ENCODE measurements around the gene ROR1. TPM values are rescaled to one million over a fixed set of nuclear protein-coding genes. Genes with fewer than 3 reads are reported as not detected.
"Not testable (repeated sequence)": the region's sequence is repeated elsewhere in the genome, so short reads cannot be mapped to it uniquely, and the experiment has no call there.

ROR1 gene
- total and polyA plus RNA-seq, 3 donors from 2014 or later: 3.3 to 5.1 (median 4.6) TPM

DNA sequence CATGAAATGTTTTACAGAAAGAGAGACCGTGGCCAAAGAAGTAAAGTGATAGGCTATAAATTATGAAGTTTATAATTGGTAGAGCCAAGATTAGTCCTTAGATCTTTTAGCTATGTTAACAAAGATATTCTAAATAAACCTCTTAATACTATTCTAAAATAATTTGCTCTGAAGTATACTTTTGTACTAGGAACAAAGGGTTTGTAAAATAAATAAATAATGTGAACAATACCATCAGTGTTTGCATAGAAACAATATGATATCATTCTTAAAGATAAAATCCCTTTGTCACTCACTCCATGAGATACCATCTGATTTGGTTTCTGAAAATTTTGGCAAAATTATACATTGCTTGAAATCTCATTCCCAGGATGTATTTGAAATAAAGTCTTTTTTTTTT lies 322.0 kb downstream of the ROR1 start:
- no peaks in the 10 kb centered on the region for H3K36me3 ChIP-seq (ENCODE audit: low read depth, missing control alignments)
- H3K4me1 ChIP-seq: no peaks in the 10 kb centered on the region
- intact Hi-C loops (cut with DNase I; ENCODE audit: low total_unique reads): no loop called here
- 71 to 79% methylated on average over 1 of the region's 1 CpG for WGBS, 2 donors
- TF ChIP-seq, protein P1, sequence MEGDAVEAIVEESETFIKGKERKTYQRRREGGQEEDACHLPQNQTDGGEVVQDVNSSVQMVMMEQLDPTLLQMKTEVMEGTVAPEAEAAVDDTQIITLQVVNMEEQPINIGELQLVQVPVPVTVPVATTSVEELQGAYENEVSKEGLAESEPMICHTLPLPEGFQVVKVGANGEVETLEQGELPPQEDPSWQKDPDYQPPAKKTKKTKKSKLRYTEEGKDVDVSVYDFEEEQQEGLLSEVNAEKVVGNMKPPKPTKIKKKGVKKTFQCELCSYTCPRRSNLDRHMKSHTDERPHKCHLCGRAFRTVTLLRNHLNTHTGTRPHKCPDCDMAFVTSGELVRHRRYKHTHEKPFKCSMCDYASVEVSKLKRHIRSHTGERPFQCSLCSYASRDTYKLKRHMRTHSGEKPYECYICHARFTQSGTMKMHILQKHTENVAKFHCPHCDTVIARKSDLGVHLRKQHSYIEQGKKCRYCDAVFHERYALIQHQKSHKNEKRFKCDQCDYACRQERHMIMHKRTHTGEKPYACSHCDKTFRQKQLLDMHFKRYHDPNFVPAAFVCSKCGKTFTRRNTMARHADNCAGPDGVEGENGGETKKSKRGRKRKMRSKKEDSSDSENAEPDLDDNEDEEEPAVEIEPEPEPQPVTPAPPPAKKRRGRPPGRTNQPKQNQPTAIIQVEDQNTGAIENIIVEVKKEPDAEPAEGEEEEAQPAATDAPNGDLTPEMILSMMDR (IDR thresholded peaks at IDR 0.05): no peak
- TF ChIP-seq POLR2A (IDR thresholded peaks at IDR 0.05): no peak
- no peaks in the 10 kb centered on the region for H3K27me3 ChIP-seq
- no peak for DNase-seq
- H3K9me3 ChIP-seq: no peaks in the 10 kb centered on the region
- no peak overlapping the region for H3K4me3 ChIP-seq
- H3K27ac ChIP-seq: no peak overlapping the region

DNA sequence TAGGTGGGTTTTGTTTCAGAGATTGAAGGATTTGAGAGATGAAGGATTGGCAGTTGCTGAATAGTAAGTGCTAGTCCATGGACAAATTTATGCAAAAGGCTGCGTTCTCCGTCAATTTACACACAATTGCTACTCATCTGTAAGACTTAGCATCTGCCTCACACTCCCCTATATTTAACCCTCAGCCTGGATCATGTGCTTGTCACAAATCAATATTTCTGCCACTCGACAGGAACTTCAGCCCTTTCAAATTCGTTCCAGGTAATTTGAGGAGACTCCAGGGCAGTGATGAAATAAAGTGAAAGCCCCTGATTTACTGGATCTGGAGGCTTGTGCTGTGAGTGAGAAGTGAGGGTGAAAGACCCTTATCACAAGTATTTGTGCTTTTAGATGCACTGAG lies 324.0 kb downstream of the ROR1 start:
- intact Hi-C loops (cut with DNase I; ENCODE audit: low total_unique reads): no loop called here
- Histone ChIP-seq H3K27me3 (no peaks in the 10 kb centered on the region), H3K9me3 (no peaks in the 10 kb centered on the region), H3K27ac (no peak overlapping the region), H3K4me3 (no peak overlapping the region), H3K36me3 (ENCODE audit: low read depth, missing control alignments) (no peaks in the 10 kb centered on the region), H3K4me1 (no peaks in the 10 kb centered on the region)
- no peak for DNase-seq
- WGBS, 2 donors: 68 to 77% methylated on average over 4 of the region's 4 CpGs
- TF ChIP-seq, protein P1 (IDR thresholded peaks at IDR 0.05): no peak
- TF ChIP-seq POLR2A (IDR thresholded peaks at IDR 0.05): no peak

DNA sequence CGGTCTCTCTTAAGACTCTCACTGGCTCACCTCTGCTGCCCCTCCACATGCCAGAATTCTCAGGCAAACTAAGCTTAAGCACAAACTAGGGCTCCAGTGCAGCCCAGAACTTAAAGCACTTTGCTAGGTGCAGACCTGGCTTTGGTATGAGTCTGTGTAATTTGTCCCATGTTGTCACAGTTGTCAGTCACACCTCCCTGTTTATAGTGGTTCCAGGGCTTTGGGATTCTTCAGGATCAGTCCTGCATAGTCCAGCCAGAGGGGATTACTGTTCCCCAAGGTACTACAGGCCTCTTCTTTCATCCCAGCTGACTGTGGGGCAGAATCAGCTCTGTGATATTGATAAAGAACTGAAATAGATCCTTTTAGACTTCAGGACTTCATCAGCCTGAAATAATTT lies 324.6 kb downstream of the ROR1 start:
- no peak overlapping the region for H3K27ac ChIP-seq
- no peak overlapping the region for H3K4me3 ChIP-seq
- H3K36me3 ChIP-seq (ENCODE audit: low read depth, missing control alignments): no peaks in the 10 kb centered on the region
- no peaks in the 10 kb centered on the region for H3K27me3 ChIP-seq
- H3K4me1 ChIP-seq: no peaks in the 10 kb centered on the region
- TF ChIP-seq, protein P1 (IDR thresholded peaks at IDR 0.05): no peak
- no peak for TF ChIP-seq POLR2A (IDR thresholded peaks at IDR 0.05)
- 92 to 100% methylated on average over 1 of the region's 1 CpG for WGBS, 2 donors
- H3K9me3 ChIP-seq: no peaks in the 10 kb centered on the region
- intact Hi-C loops (cut with DNase I; ENCODE audit: low total_unique reads): no loop called here
- DNase-seq: no peak

DNA sequence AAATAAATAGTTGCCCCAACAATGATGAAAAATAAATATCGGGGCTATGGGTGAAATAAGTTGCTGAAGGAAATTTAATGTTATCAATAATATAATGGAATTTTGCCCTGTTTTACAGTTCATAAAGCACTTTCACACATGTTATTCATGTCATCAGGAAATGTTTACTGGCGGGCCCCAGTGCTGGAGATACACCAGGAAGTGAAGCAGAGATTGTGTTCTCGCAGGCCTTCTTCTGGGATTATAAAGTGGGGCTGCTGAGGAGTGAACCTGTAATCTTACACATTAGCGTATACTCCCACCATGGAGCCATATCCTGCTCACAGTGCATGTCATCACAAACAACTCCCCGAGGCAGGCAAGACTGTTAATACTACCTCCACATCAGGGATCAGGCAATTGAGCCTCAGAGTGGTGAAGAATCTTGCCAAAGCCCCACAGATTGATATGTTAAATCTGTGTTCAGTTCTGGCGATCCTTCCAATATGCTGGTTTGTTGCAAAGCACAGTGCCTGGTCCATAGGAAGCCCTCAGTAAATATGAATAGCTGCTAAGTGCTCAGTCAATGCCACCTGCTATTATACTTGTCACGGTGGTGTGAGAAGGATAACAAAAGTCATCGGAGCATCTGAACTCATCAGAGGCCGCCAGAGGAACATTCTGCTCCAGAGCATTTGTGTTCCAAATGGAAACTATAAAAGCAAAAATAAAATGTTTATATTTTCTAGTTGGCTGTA lies 325.2 kb downstream of the ROR1 start:
- H3K27ac ChIP-seq: no peak overlapping the region
- TF ChIP-seq POLR2A (IDR thresholded peaks at IDR 0.05): no peak
- TF ChIP-seq, protein P1 (IDR thresholded peaks at IDR 0.05): no peak
- H3K36me3 ChIP-seq (ENCODE audit: low read depth, missing control alignments): no peaks in the 10 kb centered on the region
- H3K27me3 ChIP-seq: no peaks in the 10 kb centered on the region
- no peaks in the 10 kb centered on the region for H3K4me1 ChIP-seq
- no peak for DNase-seq
- no peak overlapping the region for H3K4me3 ChIP-seq
- H3K9me3 ChIP-seq: no peaks in the 10 kb centered on the region
- intact Hi-C loops (cut with DNase I; ENCODE audit: low total_unique reads): no loop called here
- 75 to 83% methylated on average over 8 to 9 of the region's 9 CpGs for WGBS, 2 donors

DNA sequence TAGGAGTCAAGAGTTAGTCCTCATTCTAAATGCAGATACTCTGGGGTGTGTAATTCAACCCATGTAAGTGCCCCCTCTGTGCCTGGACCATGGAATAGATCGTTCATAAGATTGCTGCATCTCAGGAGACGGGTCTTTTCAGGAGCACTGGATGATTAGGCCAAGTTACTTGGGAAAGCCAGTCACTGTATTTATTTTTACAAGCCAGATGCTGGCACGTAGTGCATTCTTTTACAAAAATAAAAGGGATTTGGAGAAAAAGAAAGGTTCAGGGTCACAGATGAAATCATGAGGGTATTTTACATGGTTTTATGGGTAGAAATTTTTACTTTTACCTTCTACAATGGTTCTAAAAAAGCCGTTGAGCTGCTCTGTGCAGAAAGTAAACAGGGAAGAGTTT lies 327.0 kb downstream of the ROR1 start:
- TF ChIP-seq, protein P1 (IDR thresholded peaks at IDR 0.05): no peak
- no peak for TF ChIP-seq POLR2A (IDR thresholded peaks at IDR 0.05)
- Histone ChIP-seq H3K36me3 (ENCODE audit: low read depth, missing control alignments) (no peaks in the 10 kb centered on the region), H3K4me3 (no peak overlapping the region), H3K9me3 (no peaks in the 10 kb centered on the region), H3K27ac (no peak overlapping the region), H3K4me1 (no peaks in the 10 kb centered on the region), H3K27me3 (no peaks in the 10 kb centered on the region)
- DNase-seq: no peak
- 64 to 66% methylated on average over 4 of the region's 4 CpGs for WGBS, 2 donors
- intact Hi-C loops (cut with DNase I; ENCODE audit: low total_unique reads): no loop called here

DNA sequence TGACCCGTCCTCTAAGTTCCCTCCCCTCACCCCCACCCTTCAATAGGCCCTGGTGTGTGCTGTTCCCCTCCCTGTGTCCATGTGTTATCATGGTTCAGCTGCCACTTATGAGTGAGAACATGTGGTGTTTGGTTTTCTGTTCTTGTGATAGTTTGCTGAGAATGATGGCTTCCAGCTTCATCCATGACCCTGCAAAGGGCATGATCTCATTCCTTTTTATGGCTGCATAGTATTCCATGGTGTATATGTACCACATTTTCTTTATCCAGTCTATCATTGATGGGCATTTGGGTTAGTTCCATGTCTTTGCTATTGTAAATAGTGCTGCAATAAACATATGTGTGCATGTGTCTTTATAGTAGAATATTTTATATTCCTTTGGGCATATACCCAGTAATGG lies 330.8 kb downstream of the ROR1 start:
- intact Hi-C loops (cut with DNase I; ENCODE audit: low total_unique reads): not testable (repeated sequence)

More for the DNA sequence above, 330.8 kb downstream of the ROR1 start:
- H3K4me1 ChIP-seq; H3K9me3 ChIP-seq; H3K27ac ChIP-seq; DNase-seq; H3K36me3 ChIP-seq (ENCODE audit: low read depth, missing control alignments); H3K4me3 ChIP-seq; H3K27me3 ChIP-seq: not testable (repeated sequence)
- WGBS, 2 donors: 80 to 100% methylated on average over 1 of the region's 1 CpG

Data from testis (tissue), 3 donors.